ENCODE measurements around the gene ATG4A.

Gene ATG4A

DNA sequence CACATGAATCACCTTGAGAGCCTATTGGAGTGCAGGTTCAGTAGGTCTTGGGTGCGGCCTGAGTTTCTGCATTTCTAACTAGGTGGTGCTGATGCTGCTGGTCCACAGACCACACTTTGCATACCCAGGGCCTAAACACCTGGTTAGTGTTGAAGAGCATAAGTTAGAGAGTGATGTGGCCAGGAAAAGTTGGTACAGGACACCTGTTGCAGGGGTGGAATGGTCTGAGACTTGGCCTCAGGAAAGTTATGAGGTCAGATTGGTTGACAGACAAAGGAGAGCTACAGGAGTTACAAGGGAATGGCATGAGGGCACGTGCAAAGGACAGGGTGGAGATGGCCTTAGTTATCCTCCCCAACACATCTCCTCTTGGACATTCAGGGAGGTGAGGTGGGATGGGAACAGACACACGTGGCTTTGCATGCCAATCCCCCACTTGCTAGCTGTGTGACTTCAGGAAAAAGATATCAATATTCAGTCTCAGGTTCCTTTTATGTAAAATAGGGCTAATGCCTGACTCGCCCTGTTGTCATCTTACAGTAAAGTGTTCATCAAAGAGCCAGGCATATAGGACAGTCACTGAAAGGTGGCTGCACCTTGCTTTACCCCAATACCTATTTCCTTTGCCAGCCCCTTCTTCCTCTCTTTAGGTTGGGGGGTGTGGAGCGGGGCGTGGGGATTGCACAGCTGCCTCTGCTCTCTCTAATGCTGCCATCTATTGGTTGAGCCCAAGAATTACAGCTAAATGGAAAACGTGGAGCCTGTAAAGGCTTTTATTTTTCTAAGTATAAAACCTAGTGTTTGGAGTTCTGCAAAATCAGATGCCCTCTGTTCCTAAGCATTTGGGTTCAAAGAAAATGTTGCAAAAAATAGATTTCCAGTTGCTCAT lies 47.5 kb downstream of the ATG4A start:
- 82% methylated on average over 6 of the region's 7 CpGs for WGBS

DNA sequence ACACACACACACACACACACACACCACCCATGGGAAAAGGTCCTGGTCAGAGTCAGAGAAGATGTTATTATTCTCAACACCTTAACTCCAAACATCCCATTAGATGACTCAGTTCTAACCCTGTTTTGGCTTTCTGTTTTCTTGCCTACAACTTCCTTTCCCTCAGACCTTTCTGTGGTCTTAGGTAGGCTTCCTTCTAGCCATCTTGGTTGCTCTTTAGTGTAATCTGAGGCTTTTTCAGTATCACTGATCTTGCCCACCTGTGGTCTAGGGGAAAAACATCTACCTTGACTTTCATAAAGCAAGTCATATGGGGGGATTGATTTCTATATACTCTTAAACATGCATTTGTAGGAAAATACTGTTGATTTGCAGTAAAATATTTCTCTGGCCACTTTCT lies 56.9 kb downstream of the ATG4A start:
- Histone ChIP-seq H4K8ac (ENCODE audit: low read length) (no peak overlapping the region), H4K91ac (ENCODE audit: low read length) (no peak overlapping the region), H3K4me3 (ENCODE audit: insufficient read depth in 1 of 2, low read depth in 1 of 2, low read length in 2 of 2) (no peak overlapping the region), H3K4me2 (ENCODE audit: low read length, poor library complexity, severe bottlenecking) (no peak overlapping the region), H3K36me3 (ENCODE audit: control insufficient read depth in 1 of 2, insufficient read depth in 2 of 2, low read depth in 1 of 2, low read length in 2 of 2) (peaks cover 0 to 13% of the 10 kb centered on the region in 2 experiments), H3K9me3 (ENCODE audit: control insufficient read depth, low read length) (no peaks in the 10 kb centered on the region), H2BK15ac (ENCODE audit: low read depth, poor library complexity, severe bottlenecking) (no peak overlapping the region), H3K4ac (ENCODE audit: low read depth in 1 of 2, low read length in 2 of 2) (no peak overlapping the region), H2AK5ac (ENCODE audit: low read length, severe bottlenecking) (no peak overlapping the region), H3K9ac (ENCODE audit: low read length) (no peak overlapping the region), H2BK5ac (ENCODE audit: low read depth, low read length, poor library complexity, severe bottlenecking) (no peak overlapping the region), H3K27ac (ENCODE audit: low read length, poor library complexity, severe bottlenecking) (no peak overlapping the region), H3K4me1 (ENCODE audit: control insufficient read depth, insufficient read depth, low read depth, low read length) (no peaks in the 10 kb centered on the region), H3K14ac (ENCODE audit: low read length in 2 of 2) (no peak overlapping the region), H3K27me3 (ENCODE audit: control insufficient read depth in 1 of 2, insufficient read depth in 1 of 2, low read length in 2 of 2) (peaks cover 0 to 16% of the 10 kb centered on the region in 2 experiments), H3K79me1 (replicated peaks; ENCODE audit: low read length, poor library complexity, severe bottlenecking) (no peaks in the 10 kb centered on the region), H2AFZ (ENCODE audit: low read depth, low read length) (no peak overlapping the region), H2BK12ac (ENCODE audit: low read length in 2 of 2) (no peak overlapping the region), H3K18ac (ENCODE audit: low read depth in 1 of 2, low read length in 2 of 2) (no peak overlapping the region), H3K23ac (ENCODE audit: low read length in 2 of 2) (no peak overlapping the region), H2BK120ac (ENCODE audit: low read depth, low read length) (no peak overlapping the region)
- DNase-seq = no peak

More for the DNA sequence above, 47.5 kb downstream of the ATG4A start:
- Histone ChIP-seq H3K4me1 (ENCODE audit: control insufficient read depth, insufficient read depth, low read depth, low read length) (no peaks in the 10 kb centered on the region), H4K91ac (ENCODE audit: low read length) (no peak overlapping the region), H2BK120ac (ENCODE audit: low read depth, low read length) (no peak overlapping the region), H3K27ac (ENCODE audit: low read length, poor library complexity, severe bottlenecking) (no peak overlapping the region), H3K36me3 (ENCODE audit: control insufficient read depth in 1 of 2, insufficient read depth in 2 of 2, low read depth in 1 of 2, low read length in 2 of 2) (peaks cover 7 to 24% of the 10 kb centered on the region in 2 experiments), H3K18ac (ENCODE audit: low read depth in 1 of 2, low read length in 2 of 2) (no peak overlapping the region), H3K4me2 (ENCODE audit: low read length, poor library complexity, severe bottlenecking) (no peak overlapping the region), H3K23ac (ENCODE audit: low read length in 2 of 2) (no peak overlapping the region), H3K79me1 (replicated peaks; ENCODE audit: low read length, poor library complexity, severe bottlenecking) (no peaks in the 10 kb centered on the region), H2AK5ac (ENCODE audit: low read length, severe bottlenecking) (no peak overlapping the region), H3K9ac (ENCODE audit: low read length) (no peak overlapping the region), H3K9me3 (ENCODE audit: control insufficient read depth, low read length) (no peaks in the 10 kb centered on the region), H2BK15ac (ENCODE audit: low read depth, poor library complexity, severe bottlenecking) (no peak overlapping the region), H3K4ac (ENCODE audit: low read depth in 1 of 2, low read length in 2 of 2) (no peak overlapping the region), H3K27me3 (ENCODE audit: control insufficient read depth in 1 of 2, insufficient read depth in 1 of 2, low read length in 2 of 2) (peaks cover 0 to 31% of the 10 kb centered on the region in 2 experiments), H4K8ac (ENCODE audit: low read length) (no peak overlapping the region), H2AFZ (ENCODE audit: low read depth, low read length) (no peak overlapping the region), H3K14ac (ENCODE audit: low read length in 2 of 2) (no peak overlapping the region), H2BK12ac (ENCODE audit: low read length in 2 of 2) (no peak overlapping the region), H3K4me3 (ENCODE audit: insufficient read depth in 1 of 2, low read depth in 1 of 2, low read length in 2 of 2) (no peak overlapping the region), H2BK5ac (ENCODE audit: low read depth, low read length, poor library complexity, severe bottlenecking) (no peak overlapping the region)
- DNase-seq = no peak

DNA sequence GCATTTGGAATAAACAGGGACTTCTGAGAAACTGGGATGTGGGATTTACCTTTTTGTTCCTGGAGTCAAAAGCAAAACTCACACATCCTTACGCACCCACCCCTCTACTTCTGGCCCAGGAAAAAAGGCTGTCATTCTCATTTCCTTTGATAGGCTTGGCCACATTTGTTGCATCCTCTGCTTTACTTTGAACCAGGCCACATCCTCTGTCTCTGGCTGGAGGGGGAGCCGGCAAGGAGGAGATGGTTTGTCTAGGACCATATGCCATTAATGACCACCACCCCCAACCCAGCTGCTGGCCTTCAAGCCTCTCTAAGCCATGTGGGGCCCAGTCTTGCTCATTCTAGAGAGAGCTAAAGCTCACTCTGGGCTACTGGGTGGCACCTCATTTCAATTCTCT lies 64.5 kb downstream of the ATG4A start:
- 100% methylated on average over 2 of the region's 2 CpGs for WGBS
- H3K36me3 ChIP-seq (ENCODE audit: control insufficient read depth in 1 of 2, insufficient read depth in 2 of 2, low read depth in 1 of 2, low read length in 2 of 2) = peaks cover 0 to 12% of the 10 kb centered on the region in 2 experiments
- H2BK5ac ChIP-seq (ENCODE audit: low read depth, low read length, poor library complexity, severe bottlenecking) = no peak overlapping the region
- no peak overlapping the region for H4K8ac ChIP-seq (ENCODE audit: low read length)
- H2BK120ac ChIP-seq (ENCODE audit: low read depth, low read length) = no peak overlapping the region
- H3K4me2 ChIP-seq (ENCODE audit: low read length, poor library complexity, severe bottlenecking) = no peak overlapping the region
- no peak overlapping the region for H4K91ac ChIP-seq (ENCODE audit: low read length)
- no peaks in the 10 kb centered on the region for H3K9me3 ChIP-seq (ENCODE audit: control insufficient read depth, low read length)
- DNase-seq = no peak
- no peak overlapping the region for H3K27ac ChIP-seq (ENCODE audit: low read length, poor library complexity, severe bottlenecking)
- no peak overlapping the region for H3K4me3 ChIP-seq (ENCODE audit: insufficient read depth in 1 of 2, low read depth in 1 of 2, low read length in 2 of 2)
- no peak overlapping the region for H2BK15ac ChIP-seq (ENCODE audit: low read depth, poor library complexity, severe bottlenecking)
- no peak overlapping the region for H3K9ac ChIP-seq (ENCODE audit: low read length)
- H3K27me3 ChIP-seq (ENCODE audit: control insufficient read depth in 1 of 2, insufficient read depth in 1 of 2, low read length in 2 of 2) = peaks cover 0 to 43% of the 10 kb centered on the region in 2 experiments
- H2BK12ac ChIP-seq (ENCODE audit: low read length in 2 of 2) = no peak overlapping the region
- H2AK5ac ChIP-seq (ENCODE audit: low read length, severe bottlenecking) = no peak overlapping the region
- H3K18ac ChIP-seq (ENCODE audit: low read depth in 1 of 2, low read length in 2 of 2) = no peak overlapping the region
- no peak overlapping the region for H2AFZ ChIP-seq (ENCODE audit: low read depth, low read length)
- H3K79me1 ChIP-seq (replicated peaks; ENCODE audit: low read length, poor library complexity, severe bottlenecking) = no peaks in the 10 kb centered on the region
- H3K4ac ChIP-seq (ENCODE audit: low read depth in 1 of 2, low read length in 2 of 2) = no peak overlapping the region
- H3K14ac ChIP-seq (ENCODE audit: low read length in 2 of 2) = no peak overlapping the region
- no peak overlapping the region for H3K23ac ChIP-seq (ENCODE audit: low read length in 2 of 2)
- H3K4me1 ChIP-seq (ENCODE audit: control insufficient read depth, insufficient read depth, low read depth, low read length) = peaks cover 3% of the 10 kb centered on the region

DNA sequence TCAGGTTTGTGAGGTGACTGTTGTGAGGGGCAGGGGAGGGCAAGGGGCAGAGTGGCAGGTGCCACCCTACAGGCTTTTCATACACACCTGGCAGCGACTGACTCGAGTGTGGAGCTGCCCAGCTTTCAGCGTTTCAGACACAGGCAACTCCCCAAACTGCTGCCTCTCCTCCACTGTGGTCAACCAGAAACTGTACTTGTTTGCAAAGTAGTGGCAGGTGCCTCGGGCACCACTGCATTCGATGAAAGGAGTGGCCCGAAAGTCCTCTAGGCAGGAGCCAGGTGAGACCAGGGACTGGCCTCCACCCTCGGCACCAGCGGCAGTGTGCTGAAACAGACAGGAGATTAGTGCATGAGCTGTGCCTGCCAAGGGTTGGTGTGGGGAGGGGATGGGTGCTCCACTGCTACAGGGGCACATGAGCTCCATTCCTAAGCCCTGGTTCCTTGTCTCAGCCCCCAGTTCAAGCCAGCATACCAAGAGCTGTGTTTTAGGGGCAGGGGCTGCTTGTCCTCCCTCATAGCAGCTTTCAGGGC lies 65.4 kb downstream of the ATG4A start:
- Histone ChIP-seq H3K4ac (ENCODE audit: low read depth in 1 of 2, low read length in 2 of 2) (no peak overlapping the region), H2AK5ac (ENCODE audit: low read length, severe bottlenecking) (no peak overlapping the region), H3K79me1 (replicated peaks; ENCODE audit: low read length, poor library complexity, severe bottlenecking) (no peaks in the 10 kb centered on the region), H3K14ac (ENCODE audit: low read length in 2 of 2) (no peak overlapping the region), H3K36me3 (ENCODE audit: control insufficient read depth in 1 of 2, insufficient read depth in 2 of 2, low read depth in 1 of 2, low read length in 2 of 2) (peaks cover 0 to 9% of the 10 kb centered on the region in 2 experiments), H2BK120ac (ENCODE audit: low read depth, low read length) (no peak overlapping the region), H3K4me1 (ENCODE audit: control insufficient read depth, insufficient read depth, low read depth, low read length) (peaks cover 3% of the 10 kb centered on the region), H2BK12ac (ENCODE audit: low read length in 2 of 2) (no peak overlapping the region), H2BK15ac (ENCODE audit: low read depth, poor library complexity, severe bottlenecking) (no peak overlapping the region), H3K4me2 (ENCODE audit: low read length, poor library complexity, severe bottlenecking) (no peak overlapping the region), H2AFZ (ENCODE audit: low read depth, low read length) (no peak overlapping the region), H3K18ac (ENCODE audit: low read depth in 1 of 2, low read length in 2 of 2) (no peak overlapping the region), H3K9me3 (ENCODE audit: control insufficient read depth, low read length) (no peaks in the 10 kb centered on the region), H3K27ac (ENCODE audit: low read length, poor library complexity, severe bottlenecking) (no peak overlapping the region), H4K91ac (ENCODE audit: low read length) (no peak overlapping the region), H2BK5ac (ENCODE audit: low read depth, low read length, poor library complexity, severe bottlenecking) (no peak overlapping the region), H3K23ac (ENCODE audit: low read length in 2 of 2) (no peak overlapping the region), H4K8ac (ENCODE audit: low read length) (no peak overlapping the region), H3K9ac (ENCODE audit: low read length) (no peak overlapping the region), H3K4me3 (ENCODE audit: insufficient read depth in 1 of 2, low read depth in 1 of 2, low read length in 2 of 2) (no peak overlapping the region), H3K27me3 (ENCODE audit: control insufficient read depth in 1 of 2, insufficient read depth in 1 of 2, low read length in 2 of 2) (peaks cover 0 to 41% of the 10 kb centered on the region in 2 experiments)
- 94% methylated on average over 7 of the region's 8 CpGs for WGBS
- DNase-seq = no peak
